ENCODE results near the gene NCOA1. TPM values are rescaled to one million over a fixed set of nuclear protein-coding genes. Genes with fewer than 3 reads are reported as not detected.
"Not testable (repeated sequence)": the region's sequence is repeated elsewhere in the genome, so short reads cannot be mapped to it uniquely, and the experiment has no call there.

Gene NCOA1
- total RNA-seq, 1 donor from 2014 or later, result 69.9 TPM

GRCh38 chr2:24507549-24507948, 16.5 kb downstream of the NCOA1 start:
- no peak for DNase-seq (ENCODE audit: low spot score)

- no peak for DNase-seq (ENCODE audit: low spot score)
Measured at GRCh38 chr2:24508878-24509277, 17.8 kb downstream of the NCOA1 start.

GRCh38 chr2:24509425-24509824, 18.4 kb downstream of the NCOA1 start:
- DNase-seq (ENCODE audit: low spot score), result no peak

- DNase-seq (ENCODE audit: low spot score), result no peak
Measured at GRCh38 chr2:24509840-24510239, 18.8 kb downstream of the NCOA1 start.

- no peak for DNase-seq (ENCODE audit: low spot score)
Measured at GRCh38 chr2:24510771-24511170, 19.7 kb downstream of the NCOA1 start.

- DNase-seq (ENCODE audit: low spot score), result no peak
Measured at GRCh38 chr2:24511198-24511597, 20.1 kb downstream of the NCOA1 start.

GRCh38 chr2:24511894-24512293, 20.8 kb downstream of the NCOA1 start:
- no peak for DNase-seq (ENCODE audit: low spot score)

GRCh38 chr2:24512404-24512803, 21.4 kb downstream of the NCOA1 start:
- no peak for DNase-seq (ENCODE audit: low spot score)

GRCh38 chr2:24512831-24513230, 21.8 kb downstream of the NCOA1 start:
- no peak for DNase-seq (ENCODE audit: low spot score)

- DNase-seq (ENCODE audit: low spot score), result no peak
Measured at GRCh38 chr2:24513281-24514071, 22.4 kb downstream of the NCOA1 start.

- DNase-seq (ENCODE audit: low spot score), result no peak
Measured at GRCh38 chr2:24514820-24515219, 23.8 kb downstream of the NCOA1 start.

- DNase-seq (ENCODE audit: low spot score), result no peak
Measured at GRCh38 chr2:24515335-24515734, 24.3 kb downstream of the NCOA1 start.

- no peak for DNase-seq (ENCODE audit: low spot score)
Measured at GRCh38 chr2:24515831-24516230, 24.8 kb downstream of the NCOA1 start.

GRCh38 chr2:24517247-24517646, 26.2 kb downstream of the NCOA1 start:
- DNase-seq (ENCODE audit: low spot score), result no peak

GRCh38 chr2:24520175-24520574, 29.1 kb downstream of the NCOA1 start:
- no peak for DNase-seq (ENCODE audit: low spot score)

GRCh38 chr2:24521162-24521857, 30.3 kb downstream of the NCOA1 start:
- DNase-seq (ENCODE audit: low spot score), result no peak

- no peak for DNase-seq (ENCODE audit: low spot score)
Measured at GRCh38 chr2:24521975-24522639, 31.1 kb downstream of the NCOA1 start.

- no peak for DNase-seq (ENCODE audit: low spot score)
Measured at GRCh38 chr2:24527536-24527935, 36.5 kb downstream of the NCOA1 start.

- DNase-seq (ENCODE audit: low spot score), result no peak
Measured at GRCh38 chr2:24530796-24531195, 39.7 kb downstream of the NCOA1 start.

GRCh38 chr2:24531610-24532009, 40.6 kb downstream of the NCOA1 start:
- not testable (repeated sequence) for DNase-seq (ENCODE audit: low spot score)

- DNase-seq (ENCODE audit: low spot score), result not testable (repeated sequence)
Measured at GRCh38 chr2:24532057-24532456, 41.0 kb downstream of the NCOA1 start.

GRCh38 chr2:24533574-24533973, 42.5 kb downstream of the NCOA1 start:
- DNase-seq (ENCODE audit: low spot score), result not testable (repeated sequence)

- no peak for DNase-seq (ENCODE audit: low spot score)
Measured at GRCh38 chr2:24538720-24539119, 47.7 kb downstream of the NCOA1 start.
